ENCODE data around the gene CFI.

- no peak for TF ChIP-seq CTCF (conservative IDR thresholded peaks at IDR 0.05; ENCODE audit: low read length)
- TF ChIP-seq EZH2phosphoT487 (IDR thresholded peaks at IDR 0.05; ENCODE audit: borderline replicate concordance, low read depth, low read length), result no peak
Measured at GRCh38 chr4:109816082-109816442, 14.3 kb upstream of the CFI start.
